ENCODE results near the gene THOC7. TPM values are rescaled to one million over a fixed set of nuclear protein-coding genes. Genes with fewer than 3 reads are reported as not detected.

THOC7 gene
- total RNA-seq, 1 donor from 2014 or later = 13.8 TPM

GRCh38 chr3:63910891-63911290 is 47.3 kb upstream of the THOC7 start:
- Histone ChIP-seq H3K27ac (peak overlapping the region in 1 of 2 donors; percentile 99), H3K4me1 (peaks cover 3 to 17% of the 10 kb centered on the region in 2 donors), H3K4me3 (peak overlapping the region in 1 of 2 donors; percentile 97), H3K36me3 (peaks cover 0 to 3% of the 10 kb centered on the region in 2 donors), H3K9me3 (no peaks in the 10 kb centered on the region), H3K27me3 (no peaks in the 10 kb centered on the region)
- intact Hi-C loops (cut with DNase I) = loop anchor here (5.0 kb wide), 2 partner anchors 66 to 81 kb away; no protein-coding TSS in a partner anchor
- TF ChIP-seq, protein P1, sequence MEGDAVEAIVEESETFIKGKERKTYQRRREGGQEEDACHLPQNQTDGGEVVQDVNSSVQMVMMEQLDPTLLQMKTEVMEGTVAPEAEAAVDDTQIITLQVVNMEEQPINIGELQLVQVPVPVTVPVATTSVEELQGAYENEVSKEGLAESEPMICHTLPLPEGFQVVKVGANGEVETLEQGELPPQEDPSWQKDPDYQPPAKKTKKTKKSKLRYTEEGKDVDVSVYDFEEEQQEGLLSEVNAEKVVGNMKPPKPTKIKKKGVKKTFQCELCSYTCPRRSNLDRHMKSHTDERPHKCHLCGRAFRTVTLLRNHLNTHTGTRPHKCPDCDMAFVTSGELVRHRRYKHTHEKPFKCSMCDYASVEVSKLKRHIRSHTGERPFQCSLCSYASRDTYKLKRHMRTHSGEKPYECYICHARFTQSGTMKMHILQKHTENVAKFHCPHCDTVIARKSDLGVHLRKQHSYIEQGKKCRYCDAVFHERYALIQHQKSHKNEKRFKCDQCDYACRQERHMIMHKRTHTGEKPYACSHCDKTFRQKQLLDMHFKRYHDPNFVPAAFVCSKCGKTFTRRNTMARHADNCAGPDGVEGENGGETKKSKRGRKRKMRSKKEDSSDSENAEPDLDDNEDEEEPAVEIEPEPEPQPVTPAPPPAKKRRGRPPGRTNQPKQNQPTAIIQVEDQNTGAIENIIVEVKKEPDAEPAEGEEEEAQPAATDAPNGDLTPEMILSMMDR (IDR thresholded peaks at IDR 0.05) = no peak
- no peak for DNase-seq (ENCODE audit: low spot score in 2 of 2)

GRCh38 chr3:63910001-63910400 is 46.4 kb upstream of the THOC7 start:
- Histone ChIP-seq H3K4me1 (peaks cover 3 to 17% of the 10 kb centered on the region in 2 donors), H3K27ac (no peak overlapping the region), H3K36me3 (peaks cover 0 to 3% of the 10 kb centered on the region in 2 donors), H3K27me3 (no peaks in the 10 kb centered on the region), H3K4me3 (no peak overlapping the region), H3K9me3 (no peaks in the 10 kb centered on the region)
- TF ChIP-seq, protein P1 (IDR thresholded peaks at IDR 0.05) = no peak
- intact Hi-C loops (cut with DNase I) = loop anchor here (5.0 kb wide), 2 partner anchors 67 to 82 kb away; no protein-coding TSS in a partner anchor
- DNase-seq (ENCODE audit: low spot score in 2 of 2) = no peak

- TF ChIP-seq, protein P1 (IDR thresholded peaks at IDR 0.05) = no peak
- H3K9me3 ChIP-seq = no peaks in the 10 kb centered on the region
- no peaks in the 10 kb centered on the region for H3K36me3 ChIP-seq
- no peak overlapping the region for H3K27ac ChIP-seq
- no peaks in the 10 kb centered on the region for H3K27me3 ChIP-seq
- no peak for DNase-seq (ENCODE audit: low spot score in 2 of 2)
- intact Hi-C loops (cut with DNase I) = no loop called here
- no peak overlapping the region for H3K4me3 ChIP-seq
- peaks cover 3 to 17% of the 10 kb centered on the region in 2 donors for H3K4me1 ChIP-seq
Observed at GRCh38 chr3:63909431-63909830, 45.8 kb upstream of the THOC7 start.

DNA sequence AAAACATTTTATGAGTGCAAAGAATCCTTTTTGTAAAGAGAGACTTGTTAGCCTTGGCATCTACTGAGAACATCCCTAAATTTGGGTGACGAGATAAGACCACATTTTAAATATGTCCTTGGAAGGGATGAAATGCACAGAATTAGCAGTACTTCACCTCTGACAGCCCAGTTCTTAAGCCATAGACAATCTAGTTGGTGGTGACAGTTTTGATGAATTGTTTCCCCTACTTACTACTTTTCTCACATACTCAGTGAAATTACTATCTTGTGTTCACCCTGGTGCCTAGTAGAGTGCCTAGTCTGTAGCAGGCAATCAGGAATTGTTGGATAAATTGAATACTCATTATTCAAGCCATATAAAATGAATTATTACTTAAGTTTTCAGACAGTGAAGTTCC is 45.2 kb upstream of the THOC7 start:
- intact Hi-C loops (cut with DNase I) = no loop called here
- no peaks in the 10 kb centered on the region for H3K36me3 ChIP-seq
- TF ChIP-seq, protein P1 (IDR thresholded peaks at IDR 0.05) = no peak
- no peak overlapping the region for H3K27ac ChIP-seq
- no peak overlapping the region for H3K4me3 ChIP-seq
- H3K4me1 ChIP-seq = peaks cover 3 to 11% of the 10 kb centered on the region in 2 donors
- H3K27me3 ChIP-seq = no peaks in the 10 kb centered on the region
- DNase-seq (ENCODE audit: low spot score in 2 of 2) = no peak
- no peaks in the 10 kb centered on the region for H3K9me3 ChIP-seq

GRCh38 chr3:63908081-63908736 is 44.6 kb upstream of the THOC7 start:
- TF ChIP-seq, protein P1 (IDR thresholded peaks at IDR 0.05) = peak in 1 of 3 experiments; percentile 26
- no peak overlapping the region for H3K27ac ChIP-seq
- intact Hi-C loops (cut with DNase I) = no loop called here
- no peak overlapping the region for H3K4me3 ChIP-seq
- H3K27me3 ChIP-seq = no peaks in the 10 kb centered on the region
- no peaks in the 10 kb centered on the region for H3K9me3 ChIP-seq
- H3K4me1 ChIP-seq = peaks cover 3 to 6% of the 10 kb centered on the region in 2 donors
- no peaks in the 10 kb centered on the region for H3K36me3 ChIP-seq
- no peak for DNase-seq (ENCODE audit: low spot score in 2 of 2)
